IPS-18c (cell line): ENCODE measurements around the gene UBXN6.
A peak's percentile ranks its signal among the peaks of the same experiment; 100 is the strongest.

Source experiments
- H3K4me3 ChIP-seq: 2 replicates; pipeline ENCODE4 v1.7.0; 2013; ENCODE audit warnings: low read depth, mild to moderate bottlenecking, low read length, moderate library complexity; ENCODE audit not compliant: insufficient read depth
- H3K9me3 ChIP-seq: one replicate; pipeline ENCODE4 v1.6.1; 2013; ENCODE audit warnings: mild to moderate bottlenecking, low read length, moderate library complexity; ENCODE audit not compliant: control insufficient read depth, insufficient read depth

Gene UBXN6

GRCh38 chr19:4497770-4498389 is 40.3 kb upstream of the UBXN6 start:
- Histone ChIP-seq H3K4me3 (no peak overlapping the region), H3K9me3 (no peaks in the 10 kb centered on the region)

GRCh38 chr19:4496304-4496703 is 38.7 kb upstream of the UBXN6 start:
- H3K9me3 ChIP-seq = no peaks in the 10 kb centered on the region
- H3K4me3 ChIP-seq = no peak overlapping the region

- Histone ChIP-seq H3K9me3 (no peaks in the 10 kb centered on the region), H3K4me3 (no peak overlapping the region)
Observed at GRCh38 chr19:4495471-4495870, 37.9 kb upstream of the UBXN6 start.

- Histone ChIP-seq H3K4me3 (no peak overlapping the region), H3K9me3 (no peaks in the 10 kb centered on the region)
Observed at GRCh38 chr19:4494691-4495064, 37.1 kb upstream of the UBXN6 start.

- no peaks in the 10 kb centered on the region for H3K9me3 ChIP-seq
- no peak overlapping the region for H3K4me3 ChIP-seq
Observed at GRCh38 chr19:4493929-4494690, 36.5 kb upstream of the UBXN6 start.

- H3K4me3 ChIP-seq = no peak overlapping the region
- H3K9me3 ChIP-seq = no peaks in the 10 kb centered on the region
Observed at GRCh38 chr19:4493104-4493928, 35.7 kb upstream of the UBXN6 start.

GRCh38 chr19:4492337-4493103 is 34.9 kb upstream of the UBXN6 start:
- no peaks in the 10 kb centered on the region for H3K9me3 ChIP-seq
- no peak overlapping the region for H3K4me3 ChIP-seq

- no peaks in the 10 kb centered on the region for H3K9me3 ChIP-seq
- no peak overlapping the region for H3K4me3 ChIP-seq
Observed at GRCh38 chr19:4491446-4491845, 33.9 kb upstream of the UBXN6 start.

- no peaks in the 10 kb centered on the region for H3K9me3 ChIP-seq
- H3K4me3 ChIP-seq = no peak overlapping the region
Observed at GRCh38 chr19:4488496-4488895, 30.9 kb upstream of the UBXN6 start.

- H3K9me3 ChIP-seq = no peaks in the 10 kb centered on the region
- no peak overlapping the region for H3K4me3 ChIP-seq
Observed at GRCh38 chr19:4487572-4487971, 30.0 kb upstream of the UBXN6 start.

GRCh38 chr19:4483385-4483784 is 25.8 kb upstream of the UBXN6 start:
- Histone ChIP-seq H3K9me3 (no peaks in the 10 kb centered on the region), H3K4me3 (no peak overlapping the region)

GRCh38 chr19:4482721-4483364 is 25.2 kb upstream of the UBXN6 start:
- H3K9me3 ChIP-seq = no peaks in the 10 kb centered on the region
- no peak overlapping the region for H3K4me3 ChIP-seq

GRCh38 chr19:4477034-4477801 is 19.6 kb upstream of the UBXN6 start:
- H3K9me3 ChIP-seq = no peaks in the 10 kb centered on the region
- no peak overlapping the region for H3K4me3 ChIP-seq

GRCh38 chr19:4474514-4475022 is 17.0 kb upstream of the UBXN6 start:
- Histone ChIP-seq H3K9me3 (no peaks in the 10 kb centered on the region), H3K4me3 (peak overlapping the region; percentile 65)

- H3K9me3 ChIP-seq = no peaks in the 10 kb centered on the region
- peak overlapping the region; percentile 65 for H3K4me3 ChIP-seq
Observed at GRCh38 chr19:4473763-4474513, 16.3 kb upstream of the UBXN6 start.
